ENCODE results near the gene PLIN1.

PLIN1 gene

DNA sequence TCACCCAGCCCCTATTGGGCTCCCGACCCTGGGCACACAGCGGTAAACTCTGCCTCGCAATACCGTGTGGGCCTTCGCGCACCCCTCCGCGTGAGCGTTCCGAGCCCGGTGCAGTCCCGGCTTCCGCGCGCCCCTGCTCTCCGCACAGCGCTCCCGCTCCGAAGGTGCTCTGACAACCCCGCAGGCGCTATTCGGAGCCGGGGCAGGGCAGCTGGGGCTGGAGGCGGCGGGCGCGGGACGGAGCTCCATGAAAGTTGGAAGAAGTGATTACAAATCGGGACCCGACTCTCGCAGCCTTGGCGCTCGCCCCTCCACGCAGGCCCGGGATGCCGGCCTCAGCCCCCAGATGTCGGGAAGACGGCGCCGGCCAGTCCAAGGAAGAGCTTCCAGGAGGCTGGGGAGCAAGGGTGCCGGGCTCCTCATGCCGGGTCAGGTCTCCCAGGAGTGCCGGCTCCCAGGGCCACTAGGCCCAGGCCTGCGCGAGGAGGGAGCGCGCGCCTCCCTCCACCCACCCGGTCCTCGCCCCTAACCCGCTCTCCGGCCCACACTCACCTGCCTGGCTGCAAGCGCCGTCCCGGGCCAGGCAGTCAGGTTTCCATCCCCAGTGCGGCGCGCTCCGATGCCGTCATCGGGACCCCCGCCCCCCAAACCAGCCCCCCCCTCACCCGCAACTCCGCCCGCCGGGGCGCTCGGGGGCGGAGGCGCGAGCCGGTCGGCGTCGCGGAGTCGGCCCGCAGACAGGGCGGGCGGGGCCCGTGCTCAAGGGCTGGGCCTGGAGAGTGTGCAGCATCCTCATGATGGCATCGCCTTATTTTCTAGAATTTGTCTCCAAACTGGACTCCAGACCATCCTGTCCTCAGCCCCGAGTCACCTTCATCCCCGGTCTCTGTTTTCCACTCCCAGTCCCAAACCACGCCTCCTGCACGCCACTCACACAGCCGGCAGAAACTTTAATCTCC lies 24.0 kb downstream of the PLIN1 start, which contains the start of gene KIF7:
Gene KIF7 (minus strand): TSS at position 621 of the 959 bp plus-strand sequence. CDS start 2,537 bp downstream, outside the sequence.
- in situ Hi-C loops (cut with MboI; ENCODE audit: low sequenced_read_pairs), result no loop called here

- in situ Hi-C loops (cut with MboI; ENCODE audit: low sequenced_read_pairs), result no loop called here
Measured at GRCh38 chr15:89654301-89654761, 24.8 kb downstream of the PLIN1 start.

GRCh38 chr15:89653578-89653977 lies 25.6 kb downstream of the PLIN1 start:
- in situ Hi-C loops (cut with MboI; ENCODE audit: low sequenced_read_pairs), result no loop called here

GRCh38 chr15:89652666-89653065 lies 26.5 kb downstream of the PLIN1 start:
- in situ Hi-C loops (cut with MboI; ENCODE audit: low sequenced_read_pairs), result no loop called here

- in situ Hi-C loops (cut with MboI; ENCODE audit: low sequenced_read_pairs), result no loop called here
Measured at GRCh38 chr15:89652131-89652530, 27.0 kb downstream of the PLIN1 start.

- in situ Hi-C loops (cut with MboI; ENCODE audit: low sequenced_read_pairs), result no loop called here
Measured at GRCh38 chr15:89649716-89650115, 29.5 kb downstream of the PLIN1 start.

DNA sequence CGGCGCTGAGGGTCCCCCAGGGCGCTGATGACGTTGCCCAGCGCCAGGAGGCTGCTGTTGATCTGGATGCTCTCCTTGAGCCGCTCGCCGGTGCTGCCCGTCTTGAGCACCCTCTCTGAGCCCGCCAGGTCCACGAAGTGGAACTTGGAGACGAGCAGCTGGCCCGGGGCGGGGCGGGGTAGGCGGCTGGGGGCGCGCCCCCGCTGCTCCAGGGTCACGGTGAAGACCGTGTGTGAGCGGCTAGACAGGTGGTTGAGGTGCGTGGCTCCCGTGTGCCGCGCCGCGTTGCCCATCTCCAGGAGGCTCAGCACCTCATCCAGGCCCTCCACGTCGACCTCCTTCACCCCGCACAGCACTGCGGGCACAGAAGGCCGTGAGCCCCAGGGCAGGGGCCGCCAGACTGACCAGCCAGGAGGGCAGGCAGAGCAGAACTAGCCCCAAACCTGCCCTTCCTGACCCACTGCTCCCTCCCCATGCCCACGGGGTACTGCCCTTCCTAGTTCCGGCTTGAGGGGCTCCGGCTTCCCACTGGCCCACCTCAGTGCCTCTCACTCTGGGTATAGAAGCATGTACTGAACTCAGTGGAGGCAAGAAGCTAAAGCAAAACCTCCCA lies 30.0 kb downstream of the PLIN1 start:
- in situ Hi-C loops (cut with MboI; ENCODE audit: low sequenced_read_pairs), result no loop called here

DNA sequence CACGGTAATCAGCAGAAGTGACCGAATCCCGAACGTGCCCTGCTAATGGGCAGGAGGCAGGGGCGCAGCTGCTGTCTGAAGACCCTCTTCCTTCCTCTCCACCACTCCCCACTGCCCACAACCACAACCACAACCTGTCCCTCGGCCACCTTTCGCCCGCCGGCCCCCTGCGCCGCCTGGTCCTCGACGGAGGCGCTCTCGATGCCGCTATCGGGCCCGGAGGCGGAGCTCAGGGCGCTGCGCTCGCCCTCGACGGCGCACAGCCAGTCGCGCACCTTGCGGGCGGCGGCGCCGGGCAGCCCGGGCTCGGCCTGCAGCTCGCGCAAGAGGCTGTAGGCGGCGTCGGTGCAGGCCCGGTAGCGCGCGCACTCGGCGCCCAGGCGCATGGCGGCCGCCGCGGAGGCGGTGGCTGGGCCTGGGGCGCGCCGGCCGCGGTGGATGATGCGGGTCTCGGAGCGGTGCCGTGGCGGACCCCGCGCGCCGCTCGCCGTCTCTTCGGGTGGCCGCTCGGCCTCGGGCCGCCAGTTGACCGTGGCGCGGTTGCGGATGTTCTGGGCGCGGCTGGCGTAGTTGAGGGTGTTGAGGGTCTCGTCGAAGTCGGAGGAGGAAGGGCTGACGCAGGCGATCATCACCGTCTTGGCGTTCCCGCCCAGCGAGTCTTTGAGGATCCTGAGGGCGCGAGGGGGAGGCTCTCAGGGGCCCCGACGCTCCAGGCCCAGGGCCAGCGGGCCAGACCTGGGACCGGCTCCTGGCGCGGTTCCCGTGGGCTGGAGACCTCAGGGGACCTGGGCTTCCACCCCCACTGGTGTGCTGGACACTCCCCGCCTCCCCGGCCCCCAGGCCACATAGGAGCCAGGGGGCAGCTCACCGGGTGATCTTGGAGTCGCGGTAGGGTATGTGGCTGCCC lies 30.8 kb downstream of the PLIN1 start:
- in situ Hi-C loops (cut with MboI; ENCODE audit: low sequenced_read_pairs), result no loop called here

DNA sequence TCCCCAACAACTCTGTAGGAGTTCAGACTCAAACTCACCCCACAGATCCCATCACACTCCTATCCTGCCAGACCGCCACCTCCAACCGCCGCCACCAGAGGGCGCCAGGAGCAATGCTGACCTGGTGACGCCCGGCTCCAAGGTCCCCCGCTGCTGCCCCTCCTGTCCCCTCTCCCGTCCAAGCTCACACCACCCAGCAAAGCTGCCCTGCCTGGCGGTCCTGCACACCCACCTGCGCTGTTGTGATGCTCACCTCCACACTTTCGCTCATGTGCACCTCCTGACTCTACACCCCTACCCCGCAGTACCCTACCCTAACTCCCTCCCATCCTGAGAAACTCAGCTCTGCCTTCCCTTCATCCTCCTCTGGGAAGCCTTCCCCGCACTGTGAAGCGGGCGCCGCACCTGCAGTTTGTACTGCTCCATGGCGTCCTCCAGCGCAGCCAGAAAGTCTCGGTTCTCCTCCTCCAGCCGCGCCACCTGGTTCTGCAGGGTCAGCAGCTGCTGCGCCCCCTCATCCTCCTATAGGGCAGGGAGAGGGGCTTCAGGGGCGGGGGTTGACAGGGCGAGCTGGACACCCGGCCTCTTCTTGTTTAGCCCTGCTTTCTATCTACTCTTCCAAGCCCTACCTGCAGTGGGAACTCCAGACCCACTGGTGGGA lies 31.8 kb downstream of the PLIN1 start:
- in situ Hi-C loops (cut with MboI; ENCODE audit: low sequenced_read_pairs), result no loop called here

- in situ Hi-C loops (cut with MboI; ENCODE audit: low sequenced_read_pairs), result no loop called here
Measured at GRCh38 chr15:89646416-89647141, 32.6 kb downstream of the PLIN1 start.

DNA sequence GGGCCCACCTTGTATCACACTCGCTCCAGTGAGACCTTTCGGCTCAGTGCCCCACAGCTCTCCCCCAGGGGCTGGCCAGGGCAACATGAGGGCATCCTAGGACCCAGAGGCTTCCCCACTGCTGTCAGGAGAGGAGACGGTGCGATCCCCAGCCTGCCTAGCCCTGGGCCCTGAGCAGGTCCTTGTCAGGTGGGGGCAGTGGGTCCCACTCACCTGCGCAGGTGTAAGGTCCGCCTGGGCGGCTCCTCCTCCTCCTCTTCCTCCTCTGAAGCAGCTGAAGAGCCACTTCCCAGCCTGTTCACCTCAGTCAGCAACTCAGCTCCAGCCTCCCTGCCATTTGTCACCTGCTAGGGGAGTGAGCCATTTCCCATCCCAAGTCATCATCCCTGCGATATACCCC lies 33.5 kb downstream of the PLIN1 start:
- in situ Hi-C loops (cut with MboI; ENCODE audit: low sequenced_read_pairs), result no loop called here

DNA sequence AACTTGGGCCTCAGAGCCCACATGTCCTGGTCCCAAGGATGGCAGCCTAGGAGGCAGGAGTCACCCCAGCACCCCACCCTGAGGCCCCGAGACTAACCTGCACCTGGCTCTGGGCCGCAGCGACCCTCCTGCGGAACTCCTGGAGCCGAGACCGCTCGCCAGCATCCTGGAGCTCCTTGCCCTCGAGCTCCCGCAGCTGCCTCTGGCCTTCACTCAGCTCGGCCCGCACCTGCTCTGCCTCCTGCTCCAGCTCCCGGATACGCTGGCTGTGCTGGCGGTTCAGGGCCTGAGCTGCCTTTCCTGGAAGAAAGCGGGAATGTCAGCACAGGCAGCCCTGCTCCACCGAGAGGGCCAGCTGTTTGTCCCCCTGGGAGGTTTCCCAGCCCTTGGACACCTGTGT lies 37.1 kb downstream of the PLIN1 start:
- in situ Hi-C loops (cut with MboI; ENCODE audit: low sequenced_read_pairs), result no loop called here

DNA sequence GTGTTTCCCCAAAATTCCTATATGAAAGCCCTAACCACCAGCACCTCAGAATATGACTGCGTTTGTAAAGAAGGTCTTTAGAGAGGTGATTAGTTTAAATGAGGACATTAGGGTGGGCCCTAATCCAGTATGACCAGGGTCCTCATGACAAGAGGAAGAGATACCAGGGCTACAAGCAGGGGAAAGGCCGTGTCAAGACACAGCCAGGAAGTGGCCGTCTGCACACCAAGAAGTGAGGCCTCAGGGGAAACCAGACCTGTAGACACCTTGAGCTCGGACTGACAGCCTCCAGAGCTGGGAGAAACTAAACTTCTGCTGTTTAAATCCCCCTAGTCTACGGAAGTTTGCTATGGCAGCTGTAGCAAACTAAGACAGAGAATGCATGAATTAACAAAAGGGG lies 38.1 kb downstream of the PLIN1 start:
- in situ Hi-C loops (cut with MboI; ENCODE audit: low sequenced_read_pairs), result no loop called here

DNA sequence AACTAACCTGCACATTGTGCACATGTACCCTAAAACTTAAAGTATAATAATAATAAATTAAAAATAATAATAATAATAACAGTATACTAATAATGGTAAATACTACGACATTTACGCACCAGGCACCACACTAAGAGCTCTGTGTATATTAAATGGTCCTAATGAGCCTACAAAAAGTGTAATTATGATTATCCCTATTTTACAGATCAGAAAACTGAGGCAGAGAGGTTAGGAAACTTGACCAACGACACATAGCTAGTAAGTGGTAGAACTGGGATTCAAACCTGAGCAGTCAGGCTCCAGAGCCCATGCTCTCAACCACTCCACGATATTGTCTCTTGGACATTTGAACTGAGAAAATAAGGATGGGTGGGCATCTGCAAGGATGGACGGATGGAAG lies 38.9 kb downstream of the PLIN1 start:
- in situ Hi-C loops (cut with MboI; ENCODE audit: low sequenced_read_pairs), result no loop called here

- in situ Hi-C loops (cut with MboI; ENCODE audit: low sequenced_read_pairs), result no loop called here
Measured at GRCh38 chr15:89633585-89633984, 45.6 kb downstream of the PLIN1 start.

- in situ Hi-C loops (cut with MboI; ENCODE audit: low sequenced_read_pairs), result no loop called here
Measured at GRCh38 chr15:89632563-89633430, 46.4 kb downstream of the PLIN1 start.

DNA sequence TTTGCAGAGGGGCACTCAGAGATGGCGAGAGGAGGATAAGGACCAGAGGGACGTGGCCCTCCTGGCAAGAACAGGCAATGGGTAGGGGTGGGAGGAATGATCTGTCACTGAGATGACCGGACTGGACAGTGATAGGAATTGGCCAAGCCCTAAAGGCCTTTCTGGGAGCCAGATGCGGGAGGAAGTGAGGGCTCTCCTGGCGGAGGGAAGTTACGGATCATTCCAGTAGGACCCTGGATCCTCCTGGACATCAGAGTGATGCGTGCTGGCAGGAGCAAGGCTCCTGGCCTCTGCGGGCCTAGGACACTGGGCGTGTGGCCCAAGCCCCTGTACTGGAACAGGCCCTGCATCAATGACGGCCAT lies 47.3 kb downstream of the PLIN1 start:
- in situ Hi-C loops (cut with MboI; ENCODE audit: low sequenced_read_pairs), result no loop called here

GRCh38 chr15:89630974-89631901 lies 47.9 kb downstream of the PLIN1 start:
- in situ Hi-C loops (cut with MboI; ENCODE audit: low sequenced_read_pairs), result no loop called here
